ENCODE data around the gene CNTNAP2. TPM values are rescaled to one million over a fixed set of nuclear protein-coding genes. Genes with fewer than 3 reads are reported as not detected.

The CNTNAP2 gene
- total and polyA plus RNA-seq, 2 of the 4 experiments (the other 2 are of a cell fraction), result not detected

GRCh38 chr7:147678943-147679342 is 1562.3 kb downstream of the CNTNAP2 start:
- ChIA-PET CTCF (no interaction called here), POLR2A (ENCODE audit: unreplicated experiment) (no interaction called here)
- no peak overlapping the region for H3K4me3 ChIP-seq (ENCODE audit: insufficient read depth, low read depth, low read length)
- in situ Hi-C loops (cut with MboI; ENCODE audit: low sequenced_read_pairs) (no loop called here), dilution Hi-C loops (cut with HindIII; ENCODE audit: low sequenced_read_pairs, unreplicated experiment) (no loop called here), intact Hi-C loops (cut with micrococcal nuclease) (no loop called here)
- no peak overlapping the region for H2BK5ac ChIP-seq (ENCODE audit: low read depth, low read length, poor library complexity, severe bottlenecking)
- no TSS peak for BruUV-seq (replicated peaks)
- H2AFZ ChIP-seq (replicated peaks; ENCODE audit: low read length, poor library complexity), result no peak overlapping the region
- H3K9me1 ChIP-seq (ENCODE audit: insufficient read depth, low read length), result no peaks in the 10 kb centered on the region
- ATAC-seq (ENCODE audit: low read depth) (no peak), DNase-seq (no peak)
- H4K8ac ChIP-seq (ENCODE audit: low read depth in 2 of 2, low read length in 2 of 2), result no peak overlapping the region
- no peak overlapping the region for H2AK5ac ChIP-seq (ENCODE audit: low read depth, low read length)
- H4K91ac ChIP-seq (ENCODE audit: insufficient read depth, low read depth, low read length), result no peak overlapping the region
- H3K4me2 ChIP-seq (ENCODE audit: low read depth, low read length), result no peak overlapping the region
- no peak overlapping the region for H2AK9ac ChIP-seq (replicated peaks; ENCODE audit: low read depth, low read length, poor library complexity)
- H3K36me3 ChIP-seq (ENCODE audit: control insufficient read depth, insufficient read depth, low read length), result no peaks in the 10 kb centered on the region
- no peaks in the 10 kb centered on the region for H4K20me1 ChIP-seq (ENCODE audit: insufficient read depth, low read length)
- H3K18ac ChIP-seq (ENCODE audit: low read depth, low read length), result no peak overlapping the region
- H3K56ac ChIP-seq (ENCODE audit: extremely low read depth, insufficient read depth, low read length), result no peak overlapping the region
- H3K27ac ChIP-seq (ENCODE audit: insufficient read depth, low read length), result no peak overlapping the region
- no peak overlapping the region for H2BK120ac ChIP-seq (ENCODE audit: low read depth, low read length)
- WGBS, 2 experiments (ENCODE audit: extremely low coverage in 2 of 2, insufficient read length in 1 of 2), result no CpG with 5 or more reads among the region's 1 CpG
- H3K14ac ChIP-seq (replicated peaks; ENCODE audit: low read depth, low read length), result no peak overlapping the region
- H3K23ac ChIP-seq (ENCODE audit: low read depth, low read length), result no peak overlapping the region
- no peak overlapping the region for H3K4ac ChIP-seq (ENCODE audit: low read depth, low read length)
- no peak overlapping the region for H4K5ac ChIP-seq (ENCODE audit: low read depth, low read length)
- no peaks in the 10 kb centered on the region for H3K27me3 ChIP-seq (ENCODE audit: control insufficient read depth, insufficient read depth, low read length)
- no peak for TF ChIP-seq CTCF (conservative IDR thresholded peaks at IDR 0.05; ENCODE audit: low read depth, low read length)
- TF ChIP-seq RCOR1 (IDR thresholded peaks at IDR 0.05; ENCODE audit: insufficient replicate concordance, low read length), result no peak
- TF ChIP-seq MAZ (IDR thresholded peaks at IDR 0.05; ENCODE audit: borderline replicate concordance, low read depth, low read length), result no peak
- TF ChIP-seq FOS (IDR thresholded peaks at IDR 0.05; ENCODE audit: low read depth, low read length), result no peak
- no peak for TF ChIP-seq ELK1 (IDR thresholded peaks at IDR 0.05; ENCODE audit: borderline replicate concordance, low read depth, low read length)
- no peak for TF ChIP-seq POLR2A (IDR thresholded peaks at IDR 0.05; ENCODE audit: low read depth, low read length)
- TF ChIP-seq CEBPB (IDR thresholded peaks at IDR 0.05; ENCODE audit: low read depth, low read length), result no peak
- no peak for TF ChIP-seq RAD21 (IDR thresholded peaks at IDR 0.05; ENCODE audit: low read length)
- no peak for TF ChIP-seq RFX5 (IDR thresholded peaks at IDR 0.05; ENCODE audit: low read depth, low read length)
- TF ChIP-seq SMC3 (IDR thresholded peaks at IDR 0.05; ENCODE audit: low read depth, low read length), result no peak
- TF ChIP-seq MAFK (IDR thresholded peaks at IDR 0.05; ENCODE audit: low read depth, low read length), result no peak
- TF ChIP-seq BHLHE40 (IDR thresholded peaks at IDR 0.05; ENCODE audit: low read depth, low read length), result no peak
- TF ChIP-seq CHD1 (IDR thresholded peaks at IDR 0.05; ENCODE audit: low read depth, low read length), result no peak
- TF ChIP-seq MXI1 (IDR thresholded peaks at IDR 0.05; ENCODE audit: borderline replicate concordance, low read depth, low read length), result no peak
- TF ChIP-seq USF2 (IDR thresholded peaks at IDR 0.05; ENCODE audit: low read depth, low read length), result no peak
- no peak overlapping the region for H3K9ac ChIP-seq (ENCODE audit: low read depth, low read length)
- no peak overlapping the region for H2BK15ac ChIP-seq (ENCODE audit: low read depth, low read length)
- H2BK20ac ChIP-seq (ENCODE audit: low read depth, low read length), result no peak overlapping the region
- H3K79me1 ChIP-seq (ENCODE audit: low read depth in 1 of 2, low read length in 2 of 2), result no peaks in the 10 kb centered on the region
- H3K4me1 ChIP-seq (ENCODE audit: control insufficient read depth, insufficient read depth, low read length), result no peaks in the 10 kb centered on the region
- H3K9me3 ChIP-seq (ENCODE audit: control insufficient read depth, insufficient read depth, low read length), result no peaks in the 10 kb centered on the region
